Measurements from ENCODE around the gene EPAS1. TPM values are rescaled to one million over a fixed set of nuclear protein-coding genes. Genes with fewer than 3 reads are reported as not detected.

EPAS1 gene
- total and polyA plus RNA-seq, 2 of the 13 experiments (the other 11 are each of a cell fraction or from before 2014, with no cell fraction given) = 47.1 to 182 TPM

- TF ChIP-seq ZNF281 (CRISPR knock-in tag; IDR thresholded peaks at IDR 0.05; ENCODE audit: borderline replicate concordance) = peak; percentile 67; the same call in 1 of the 2 replicates
- TF ChIP-seq ZNF260 (CRISPR knock-in tag; IDR thresholded peaks at IDR 0.05; ENCODE audit: borderline replicate concordance, low read depth) = no peak
- no peak for TF ChIP-seq ZNF446 (CRISPR knock-in tag; IDR thresholded peaks at IDR 0.05)
- TF ChIP-seq PRDM10 (CRISPR knock-in tag; IDR thresholded peaks at IDR 0.05; ENCODE audit: low read depth) = peak; percentile 27
- peak; percentile 69 for TF ChIP-seq ZFY (CRISPR knock-in tag; IDR thresholded peaks at IDR 0.05)
- TF ChIP-seq ATF1 (CRISPR knock-in tag; IDR thresholded peaks at IDR 0.05) = no peak; the same call in 1 of the 2 replicates
- TF ChIP-seq HMGXB4 (CRISPR knock-in tag; IDR thresholded peaks at IDR 0.05; ENCODE audit: borderline replicate concordance in 1 of 2, low read depth in 1 of 2) = no peak
Observed at GRCh38 chr2:46306988-46307655, 9.9 kb downstream of the EPAS1 start (continued).
